ENCODE data around the gene CHP1. TPM values are rescaled to one million over a fixed set of nuclear protein-coding genes. Genes with fewer than 3 reads are reported as not detected.

Gene CHP1
- total RNA-seq, 3 donors from 2014 or later (not counting 1 experiment from before 2014, with no cell fraction given): 50.7 to 55.9 (median 51.3) TPM

- no peak overlapping the region for H3K4me3 Mint-ChIP-seq
Observed at GRCh38 chr15:41251411-41251810, 20.3 kb downstream of the CHP1 start.

GRCh38 chr15:41254560-41254959, 23.5 kb downstream of the CHP1 start:
- DNase-seq: no peak
- Mint-ChIP-seq H3K36me3 (peaks cover 12% of the 10 kb centered on the region), H3K4me1 (peaks cover 0 to 8% of the 10 kb centered on the region in 2 donors), H3K4me3 (no peak overlapping the region), H3K9me3 (no peaks in the 10 kb centered on the region), H3K27ac (no peak overlapping the region), H3K27me3 (ENCODE audit: low read depth in 2 of 2) (no peaks in the 10 kb centered on the region)
- intact Hi-C loops (cut with micrococcal nuclease): no loop called here
- 52% methylated on average over 4 of the region's 4 CpGs for WGBS (ENCODE audit: insufficient coverage)
- Histone ChIP-seq H3K27me3 (ENCODE audit: control insufficient read depth, insufficient read depth, low read length) (no peaks in the 10 kb centered on the region), H3K4me1 (ENCODE audit: control insufficient read depth, insufficient read depth, low read length) (no peaks in the 10 kb centered on the region), H3K4me3 (ENCODE audit: low read length) (no peak overlapping the region), H3K9me3 (ENCODE audit: control insufficient read depth, insufficient read depth, low read length) (no peaks in the 10 kb centered on the region), H3K27ac (ENCODE audit: low read length) (no peak overlapping the region), H3K36me3 (ENCODE audit: control insufficient read depth, insufficient read depth, low read length) (peaks cover 4% of the 10 kb centered on the region)
- ATAC-seq: no peak
- TF ChIP-seq CTCF (IDR thresholded peaks at IDR 0.05): no peak

More at GRCh38 chr15:41251411-41251810, 20.3 kb downstream of the CHP1 start:
- H3K27me3 ChIP-seq (ENCODE audit: control insufficient read depth, insufficient read depth, low read length): no peaks in the 10 kb centered on the region
- intact Hi-C loops (cut with micrococcal nuclease): no loop called here
- H3K36me3 ChIP-seq (ENCODE audit: control insufficient read depth, insufficient read depth, low read length): no peaks in the 10 kb centered on the region
- no peak for DNase-seq
- Mint-ChIP-seq H3K27me3 (ENCODE audit: low read depth in 2 of 2) (no peaks in the 10 kb centered on the region), H3K27ac (no peak overlapping the region), H3K4me1 (no peaks in the 10 kb centered on the region), H3K9me3 (no peaks in the 10 kb centered on the region), H3K36me3 (no peaks in the 10 kb centered on the region)
- H3K4me3 ChIP-seq (ENCODE audit: low read length): no peak overlapping the region
- TF ChIP-seq CTCF (IDR thresholded peaks at IDR 0.05): no peak
- no peak for ATAC-seq
- WGBS (ENCODE audit: insufficient coverage): 87% methylated on average over 5 of the region's 5 CpGs
- H3K27ac ChIP-seq (ENCODE audit: low read length): no peak overlapping the region
- no peaks in the 10 kb centered on the region for H3K4me1 ChIP-seq (ENCODE audit: control insufficient read depth, insufficient read depth, low read length)
- H3K9me3 ChIP-seq (ENCODE audit: control insufficient read depth, insufficient read depth, low read length): no peaks in the 10 kb centered on the region

- DNase-seq (no peak), ATAC-seq (no peak)
- no peak for TF ChIP-seq CTCF (IDR thresholded peaks at IDR 0.05)
- no peak overlapping the region for H3K27ac ChIP-seq (ENCODE audit: low read length)
- Mint-ChIP-seq H3K27ac (no peak overlapping the region), H3K27me3 (ENCODE audit: low read depth in 2 of 2) (no peaks in the 10 kb centered on the region), H3K9me3 (no peaks in the 10 kb centered on the region), H3K4me3 (no peak overlapping the region), H3K36me3 (peaks cover 12% of the 10 kb centered on the region), H3K4me1 (peaks cover 0 to 8% of the 10 kb centered on the region in 2 donors)
- peaks cover 4% of the 10 kb centered on the region for H3K36me3 ChIP-seq (ENCODE audit: control insufficient read depth, insufficient read depth, low read length)
- H3K27me3 ChIP-seq (ENCODE audit: control insufficient read depth, insufficient read depth, low read length): no peaks in the 10 kb centered on the region
- 96% methylated on average over 3 of the region's 3 CpGs for WGBS (ENCODE audit: insufficient coverage)
- intact Hi-C loops (cut with micrococcal nuclease): no loop called here
- H3K4me3 ChIP-seq (ENCODE audit: low read length): no peak overlapping the region
- H3K4me1 ChIP-seq (ENCODE audit: control insufficient read depth, insufficient read depth, low read length): no peaks in the 10 kb centered on the region
- H3K9me3 ChIP-seq (ENCODE audit: control insufficient read depth, insufficient read depth, low read length): no peaks in the 10 kb centered on the region
Observed at GRCh38 chr15:41256103-41256502, 25.0 kb downstream of the CHP1 start.

- Mint-ChIP-seq H3K9me3 (no peaks in the 10 kb centered on the region), H3K4me1 (peaks cover 0 to 8% of the 10 kb centered on the region in 2 donors), H3K27me3 (ENCODE audit: low read depth in 2 of 2) (no peaks in the 10 kb centered on the region), H3K27ac (no peak overlapping the region), H3K36me3 (peaks cover 12% of the 10 kb centered on the region), H3K4me3 (no peak overlapping the region)
- ATAC-seq (no peak), DNase-seq (no peak)
- peaks cover 4% of the 10 kb centered on the region for H3K36me3 ChIP-seq (ENCODE audit: control insufficient read depth, insufficient read depth, low read length)
- intact Hi-C loops (cut with micrococcal nuclease): no loop called here
- no peak overlapping the region for H3K27ac ChIP-seq (ENCODE audit: low read length)
- TF ChIP-seq CTCF (IDR thresholded peaks at IDR 0.05): no peak
- no peaks in the 10 kb centered on the region for H3K4me1 ChIP-seq (ENCODE audit: control insufficient read depth, insufficient read depth, low read length)
- no peak overlapping the region for H3K4me3 ChIP-seq (ENCODE audit: low read length)
- H3K27me3 ChIP-seq (ENCODE audit: control insufficient read depth, insufficient read depth, low read length): no peaks in the 10 kb centered on the region
- no peaks in the 10 kb centered on the region for H3K9me3 ChIP-seq (ENCODE audit: control insufficient read depth, insufficient read depth, low read length)
- WGBS (ENCODE audit: insufficient coverage): 93% methylated on average over 5 of the region's 5 CpGs
Observed at GRCh38 chr15:41256577-41257038, 25.5 kb downstream of the CHP1 start.

All from natural killer cell (primary cell).